Effector memory CD8-positive, alpha-beta T cell (primary cell): ENCODE data around the gene PLXNA3.

Experiments used
- ATAC-seq: fragments of 150-1000 bp; cut with Tn5 transposase; replicated peaks from 2 replicates; pipeline ENCODE4 v1.10.0; 2021; ENCODE audit warnings: mild to moderate bottlenecking, moderate library complexity
- DNase-seq, 3 experiments: peaks; one replicate each; pipeline ENCODE4 v3.0.0; 2021
- H3K27ac Mint-ChIP-seq, 2 donors: one replicate each; pipeline ENCODE4 v1.8.0; 2022; ENCODE audit warnings: mild to moderate bottlenecking in 2 of 2, mixed read lengths in 2 of 2, moderate library complexity in 2 of 2
- H3K27me3 Mint-ChIP-seq, 2 donors: one replicate each; pipeline ENCODE4 v1.8.0; 2022; ENCODE audit warnings: mixed read lengths in 2 of 2
- H3K36me3 Mint-ChIP-seq: one replicate; pipeline ENCODE4 v1.8.0; 2022; ENCODE audit warnings: mild to moderate bottlenecking, moderate library complexity, mixed read lengths; ENCODE audit not compliant: insufficient read depth
- H3K4me1 Mint-ChIP-seq, 2 donors: one replicate each; pipeline ENCODE4 v1.8.0; 2022; ENCODE audit warnings: low read depth in 2 of 2, mixed read lengths in 2 of 2
- H3K4me3 Mint-ChIP-seq, 2 donors: one replicate each; pipeline ENCODE4 v1.8.0; 2022; ENCODE audit warnings: mild to moderate bottlenecking in 2 of 2, mixed read lengths in 2 of 2, moderate library complexity in 2 of 2
- H3K9me3 Mint-ChIP-seq, 2 donors: one replicate each; pipeline ENCODE4 v1.8.0; 2022; ENCODE audit warnings: mixed read lengths in 2 of 2

Gene PLXNA3

GRCh38 chrX:154428176-154429171, 29.6 kb upstream of the PLXNA3 start, which contains the start of gene ATP6AP1:
TSS of gene ATP6AP1 (plus strand) at chrX:154428677. CDS start at chrX:154428693, 16 bp downstream.
- peak within 1 kb of the TSS; percentile 78 to 79 for H3K4me3 Mint-ChIP-seq
- ATAC-seq (peak; percentile 97), DNase-seq (peak; percentile 78 to 81 (median 79))
- H3K27ac Mint-ChIP-seq: peak within 1 kb of the TSS; percentile 67 to 86
- H3K4me1 Mint-ChIP-seq: peaks cover 15 to 19% of the 10 kb centered on the region in 2 donors
- H3K27me3 Mint-ChIP-seq: no peaks in the 10 kb centered on the region
- peaks cover 17% of the 10 kb centered on the region for H3K36me3 Mint-ChIP-seq
- H3K9me3 Mint-ChIP-seq: no peaks in the 10 kb centered on the region

- Mint-ChIP-seq H3K27me3 (no peaks in the 10 kb centered on the region), H3K36me3 (peaks cover 18% of the 10 kb centered on the region), H3K27ac (no peak overlapping the region), H3K4me3 (peak overlapping the region; percentile 78 to 79), H3K9me3 (no peaks in the 10 kb centered on the region), H3K4me1 (peaks cover 15 to 19% of the 10 kb centered on the region in 2 donors)
- no peak for DNase-seq
- no peak for ATAC-seq
Observed at GRCh38 chrX:154429711-154430110, 28.4 kb upstream of the PLXNA3 start.

GRCh38 chrX:154430479-154430878, 27.6 kb upstream of the PLXNA3 start:
- Mint-ChIP-seq H3K4me1 (peaks cover 15 to 19% of the 10 kb centered on the region in 2 donors), H3K4me3 (peak overlapping the region in 1 of 2 donors; percentile 40), H3K27ac (peak overlapping the region; percentile 64 to 65), H3K9me3 (no peaks in the 10 kb centered on the region), H3K27me3 (no peaks in the 10 kb centered on the region), H3K36me3 (peaks cover 23% of the 10 kb centered on the region)
- DNase-seq (no peak), ATAC-seq (no peak)

- DNase-seq: no peak
- Mint-ChIP-seq H3K27me3 (no peaks in the 10 kb centered on the region), H3K36me3 (peaks cover 23% of the 10 kb centered on the region), H3K4me3 (no peak overlapping the region), H3K27ac (peak overlapping the region; percentile 64 to 65), H3K9me3 (no peaks in the 10 kb centered on the region), H3K4me1 (peaks cover 15 to 19% of the 10 kb centered on the region in 2 donors)
- no peak for ATAC-seq
Observed at GRCh38 chrX:154430916-154431315, 27.2 kb upstream of the PLXNA3 start.

GRCh38 chrX:154431341-154431740, 26.7 kb upstream of the PLXNA3 start:
- no peaks in the 10 kb centered on the region for H3K9me3 Mint-ChIP-seq
- H3K36me3 Mint-ChIP-seq: peaks cover 26% of the 10 kb centered on the region
- DNase-seq (no peak), ATAC-seq (no peak)
- H3K4me1 Mint-ChIP-seq: peaks cover 18 to 21% of the 10 kb centered on the region in 2 donors
- no peaks in the 10 kb centered on the region for H3K27me3 Mint-ChIP-seq
- no peak overlapping the region for H3K4me3 Mint-ChIP-seq
- H3K27ac Mint-ChIP-seq: peak overlapping the region in 1 of 2 donors; percentile 60

- Mint-ChIP-seq H3K4me3 (no peak overlapping the region), H3K4me1 (peaks cover 19 to 23% of the 10 kb centered on the region in 2 donors), H3K9me3 (no peaks in the 10 kb centered on the region), H3K27me3 (no peaks in the 10 kb centered on the region), H3K36me3 (peaks cover 29% of the 10 kb centered on the region), H3K27ac (peak overlapping the region in 1 of 2 donors; percentile 72)
- ATAC-seq (no peak), DNase-seq (no peak)
Observed at GRCh38 chrX:154432210-154432609, 25.9 kb upstream of the PLXNA3 start.

- Mint-ChIP-seq H3K4me3 (no peak overlapping the region), H3K36me3 (peaks cover 35% of the 10 kb centered on the region), H3K27ac (no peak overlapping the region), H3K4me1 (peaks cover 19 to 20% of the 10 kb centered on the region in 2 donors), H3K27me3 (no peaks in the 10 kb centered on the region), H3K9me3 (no peaks in the 10 kb centered on the region)
- ATAC-seq: no peak
- DNase-seq: no peak
Observed at GRCh38 chrX:154433605-154434004, 24.5 kb upstream of the PLXNA3 start.

GRCh38 chrX:154434394-154435168, 23.5 kb upstream of the PLXNA3 start:
- ATAC-seq (no peak), DNase-seq (no peak)
- Mint-ChIP-seq H3K9me3 (no peaks in the 10 kb centered on the region), H3K36me3 (peaks cover 33% of the 10 kb centered on the region), H3K4me1 (peaks cover 14 to 18% of the 10 kb centered on the region in 2 donors), H3K27me3 (no peaks in the 10 kb centered on the region), H3K27ac (peak overlapping the region in 1 of 2 donors; percentile 17), H3K4me3 (no peak overlapping the region)

- peak overlapping the region in 1 of 2 donors; percentile 17 for H3K27ac Mint-ChIP-seq
- ATAC-seq (no peak), DNase-seq (no peak)
- H3K4me3 Mint-ChIP-seq: no peak overlapping the region
- no peaks in the 10 kb centered on the region for H3K9me3 Mint-ChIP-seq
- peaks cover 32% of the 10 kb centered on the region for H3K36me3 Mint-ChIP-seq
- H3K27me3 Mint-ChIP-seq: no peaks in the 10 kb centered on the region
- H3K4me1 Mint-ChIP-seq: peaks cover 10 to 20% of the 10 kb centered on the region in 2 donors
Observed at GRCh38 chrX:154435171-154435733, 22.8 kb upstream of the PLXNA3 start.

- no peaks in the 10 kb centered on the region for H3K9me3 Mint-ChIP-seq
- no peaks in the 10 kb centered on the region for H3K27me3 Mint-ChIP-seq
- peak overlapping the region; percentile 86 to 88 for H3K27ac Mint-ChIP-seq
- peaks cover 4 to 13% of the 10 kb centered on the region in 2 donors for H3K4me1 Mint-ChIP-seq
- DNase-seq: peak; percentile 32 to 52 (median 34)
- peaks cover 41% of the 10 kb centered on the region for H3K36me3 Mint-ChIP-seq
- H3K4me3 Mint-ChIP-seq: peak overlapping the region; percentile 78 to 89
- ATAC-seq: peak; percentile 72
Observed at GRCh38 chrX:154436374-154436982, 21.6 kb upstream of the PLXNA3 start.

GRCh38 chrX:154436983-154437752, 20.9 kb upstream of the PLXNA3 start, which contains the start of gene GDI1:
TSS of gene GDI1 (plus strand) at chrX:154437154. CDS start at chrX:154437255, 101 bp downstream.
- Mint-ChIP-seq H3K9me3 (no peaks in the 10 kb centered on the region), H3K27me3 (no peaks in the 10 kb centered on the region), H3K36me3 (peaks cover 47% of the 10 kb centered on the region), H3K27ac (peak within 1 kb of the TSS; percentile 87 to 88), H3K4me1 (peaks cover 4 to 17% of the 10 kb centered on the region in 2 donors), H3K4me3 (peak within 1 kb of the TSS; percentile 81 to 89)
- ATAC-seq (peak; percentile 61), DNase-seq (peak; percentile 45 to 53 (median 52))
